Measurements from ENCODE around the gene FAM47E.

The FAM47E gene

DNA sequence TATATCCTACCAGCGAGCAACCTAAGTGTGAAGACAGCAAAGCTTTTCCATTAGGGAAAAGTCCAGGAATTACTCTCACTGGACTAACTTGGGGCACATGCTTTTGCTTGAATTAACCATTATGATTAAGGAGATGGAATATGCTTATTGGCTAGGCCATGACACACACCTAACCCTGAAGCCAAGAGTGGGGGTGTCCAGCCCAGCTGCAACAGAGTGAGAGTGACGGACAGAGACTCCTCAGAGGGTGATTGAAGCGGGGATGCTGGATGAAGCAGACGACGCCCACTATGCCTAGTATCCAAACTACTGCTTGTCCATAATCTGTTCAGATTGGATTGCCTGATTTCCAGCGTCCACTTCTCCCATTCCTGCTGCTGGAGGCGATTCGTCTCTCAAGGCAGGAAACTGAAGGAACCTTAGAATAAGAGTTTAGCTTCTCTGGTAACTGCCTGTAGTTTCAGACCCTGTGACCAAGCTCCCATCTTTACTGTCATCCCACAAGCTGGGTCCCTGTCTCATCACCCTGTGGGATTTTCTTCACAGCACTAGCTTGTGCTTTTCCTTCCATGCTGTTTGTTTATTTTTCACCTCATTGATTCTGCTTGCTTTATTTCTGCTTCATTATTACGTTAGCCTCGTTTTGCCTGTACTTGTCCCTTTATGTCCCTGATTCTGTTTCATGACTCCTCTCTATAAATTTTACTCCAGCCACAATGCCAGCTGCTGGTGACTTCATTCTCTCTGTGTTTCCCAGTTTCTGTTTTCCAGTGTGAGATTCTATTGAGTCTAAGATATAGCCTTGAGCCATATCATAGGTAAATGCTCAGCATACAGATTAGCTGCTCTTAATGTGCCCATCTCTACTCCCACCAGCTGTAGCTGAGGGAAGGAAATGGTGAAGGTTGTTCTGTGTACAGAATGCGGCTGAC, 19.0 kb downstream of the FAM47E start:
- TF ChIP-seq SIN3A (IDR thresholded peaks at IDR 0.05; ENCODE audit: borderline replicate concordance, insufficient read depth, low read length), result no peak
- no peak for TF ChIP-seq TAF1 (IDR thresholded peaks at IDR 0.05; ENCODE audit: borderline replicate concordance, insufficient read depth, low read length)
- TF ChIP-seq POLR2AphosphoS5 (IDR thresholded peaks at IDR 0.05; ENCODE audit: low read depth, low read length), result no peak
- TF ChIP-seq, protein P1, sequence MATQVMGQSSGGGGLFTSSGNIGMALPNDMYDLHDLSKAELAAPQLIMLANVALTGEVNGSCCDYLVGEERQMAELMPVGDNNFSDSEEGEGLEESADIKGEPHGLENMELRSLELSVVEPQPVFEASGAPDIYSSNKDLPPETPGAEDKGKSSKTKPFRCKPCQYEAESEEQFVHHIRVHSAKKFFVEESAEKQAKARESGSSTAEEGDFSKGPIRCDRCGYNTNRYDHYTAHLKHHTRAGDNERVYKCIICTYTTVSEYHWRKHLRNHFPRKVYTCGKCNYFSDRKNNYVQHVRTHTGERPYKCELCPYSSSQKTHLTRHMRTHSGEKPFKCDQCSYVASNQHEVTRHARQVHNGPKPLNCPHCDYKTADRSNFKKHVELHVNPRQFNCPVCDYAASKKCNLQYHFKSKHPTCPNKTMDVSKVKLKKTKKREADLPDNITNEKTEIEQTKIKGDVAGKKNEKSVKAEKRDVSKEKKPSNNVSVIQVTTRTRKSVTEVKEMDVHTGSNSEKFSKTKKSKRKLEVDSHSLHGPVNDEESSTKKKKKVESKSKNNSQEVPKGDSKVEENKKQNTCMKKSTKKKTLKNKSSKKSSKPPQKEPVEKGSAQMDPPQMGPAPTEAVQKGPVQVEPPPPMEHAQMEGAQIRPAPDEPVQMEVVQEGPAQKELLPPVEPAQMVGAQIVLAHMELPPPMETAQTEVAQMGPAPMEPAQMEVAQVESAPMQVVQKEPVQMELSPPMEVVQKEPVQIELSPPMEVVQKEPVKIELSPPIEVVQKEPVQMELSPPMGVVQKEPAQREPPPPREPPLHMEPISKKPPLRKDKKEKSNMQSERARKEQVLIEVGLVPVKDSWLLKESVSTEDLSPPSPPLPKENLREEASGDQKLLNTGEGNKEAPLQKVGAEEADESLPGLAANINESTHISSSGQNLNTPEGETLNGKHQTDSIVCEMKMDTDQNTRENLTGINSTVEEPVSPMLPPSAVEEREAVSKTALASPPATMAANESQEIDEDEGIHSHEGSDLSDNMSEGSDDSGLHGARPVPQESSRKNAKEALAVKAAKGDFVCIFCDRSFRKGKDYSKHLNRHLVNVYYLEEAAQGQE (IDR thresholded peaks at IDR 0.05; ENCODE audit: insufficient read depth in 1 of 2, low read depth in 2 of 2, low read length in 2 of 2), result no peak
- TF ChIP-seq FOXP2 (optimal IDR thresholded peaks at IDR 0.05; ENCODE audit: borderline replicate concordance, extremely low read depth, extremely low read length, insufficient read depth), result no peak

DNA sequence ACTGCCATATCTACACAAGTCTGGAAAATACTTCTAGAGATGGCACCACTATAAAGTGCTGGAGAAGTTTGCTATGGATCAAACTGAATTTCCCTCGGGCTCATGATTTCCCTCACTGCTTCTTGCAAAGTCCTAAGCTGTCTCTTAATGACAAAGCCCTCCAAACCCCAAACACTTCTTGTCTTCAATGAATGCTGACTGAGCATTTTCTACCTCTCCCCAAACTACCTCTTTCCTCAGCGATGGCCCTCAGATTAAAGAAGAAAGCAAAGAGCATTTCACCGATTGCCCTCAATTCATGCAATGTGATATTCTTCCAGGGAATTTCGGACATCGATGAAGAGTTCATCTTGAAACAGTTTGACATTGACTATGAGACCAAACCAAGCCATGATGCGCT, 19.7 kb downstream of the FAM47E start:
- TF ChIP-seq, protein P1 (IDR thresholded peaks at IDR 0.05; ENCODE audit: insufficient read depth in 1 of 2, low read depth in 2 of 2, low read length in 2 of 2), result no peak
- TF ChIP-seq SIN3A (IDR thresholded peaks at IDR 0.05; ENCODE audit: borderline replicate concordance, insufficient read depth, low read length), result no peak
- no peak for TF ChIP-seq POLR2AphosphoS5 (IDR thresholded peaks at IDR 0.05; ENCODE audit: low read depth, low read length)
- TF ChIP-seq TAF1 (IDR thresholded peaks at IDR 0.05; ENCODE audit: borderline replicate concordance, insufficient read depth, low read length), result no peak
- no peak for TF ChIP-seq FOXP2 (optimal IDR thresholded peaks at IDR 0.05; ENCODE audit: borderline replicate concordance, extremely low read depth, extremely low read length, insufficient read depth)

DNA sequence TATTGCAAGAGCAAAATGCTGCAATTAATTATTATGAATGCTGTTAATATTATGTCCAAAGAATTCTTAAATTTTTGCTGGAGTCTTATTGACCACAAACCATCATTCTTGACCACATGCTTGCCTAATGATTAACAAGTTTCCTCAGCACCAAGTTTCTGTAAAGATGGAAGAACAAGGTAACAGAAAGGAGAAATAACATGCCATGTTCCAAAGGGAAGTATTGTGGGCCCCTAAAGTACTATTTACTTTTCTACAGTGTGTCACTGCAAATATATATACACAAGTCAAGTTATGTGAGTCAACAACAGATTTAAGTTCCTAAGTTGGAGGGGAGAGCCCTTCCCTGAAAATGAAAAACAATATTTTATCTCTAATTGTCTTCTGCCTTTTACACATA, 20.6 kb downstream of the FAM47E start:
- TF ChIP-seq POLR2AphosphoS5 (IDR thresholded peaks at IDR 0.05; ENCODE audit: low read depth, low read length), result no peak
- no peak for TF ChIP-seq FOXP2 (optimal IDR thresholded peaks at IDR 0.05; ENCODE audit: borderline replicate concordance, extremely low read depth, extremely low read length, insufficient read depth)
- no peak for TF ChIP-seq TAF1 (IDR thresholded peaks at IDR 0.05; ENCODE audit: borderline replicate concordance, insufficient read depth, low read length)
- TF ChIP-seq SIN3A (IDR thresholded peaks at IDR 0.05; ENCODE audit: borderline replicate concordance, insufficient read depth, low read length), result no peak
- TF ChIP-seq, protein P1 (IDR thresholded peaks at IDR 0.05; ENCODE audit: insufficient read depth in 1 of 2, low read depth in 2 of 2, low read length in 2 of 2), result no peak

DNA sequence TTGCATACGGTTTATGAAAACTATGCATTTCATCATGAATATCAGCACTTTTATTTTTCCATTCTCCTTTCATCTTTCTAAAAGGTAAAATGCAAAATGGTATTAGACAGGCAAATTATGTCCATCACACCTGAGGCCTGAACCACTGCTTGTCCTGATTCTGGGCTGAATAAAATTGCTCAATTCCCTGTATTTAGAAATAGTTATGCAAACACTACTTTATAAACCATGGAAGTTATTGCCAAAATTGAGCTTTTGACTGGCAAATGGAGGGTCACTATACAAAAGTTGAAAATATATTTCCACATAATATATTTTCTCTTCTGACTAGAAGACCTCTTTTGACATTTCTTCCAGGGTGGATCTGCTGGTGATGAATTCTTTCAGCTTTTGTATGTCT, 21.1 kb downstream of the FAM47E start:
- TF ChIP-seq SIN3A (IDR thresholded peaks at IDR 0.05; ENCODE audit: borderline replicate concordance, insufficient read depth, low read length), result no peak
- no peak for TF ChIP-seq POLR2AphosphoS5 (IDR thresholded peaks at IDR 0.05; ENCODE audit: low read depth, low read length)
- TF ChIP-seq, protein P1 (IDR thresholded peaks at IDR 0.05; ENCODE audit: insufficient read depth in 1 of 2, low read depth in 2 of 2, low read length in 2 of 2), result no peak
- TF ChIP-seq TAF1 (IDR thresholded peaks at IDR 0.05; ENCODE audit: borderline replicate concordance, insufficient read depth, low read length), result no peak
- no peak for TF ChIP-seq FOXP2 (optimal IDR thresholded peaks at IDR 0.05; ENCODE audit: borderline replicate concordance, extremely low read depth, extremely low read length, insufficient read depth)
